Measurements from ENCODE around the gene MEA1.

MEA1 gene

DNA sequence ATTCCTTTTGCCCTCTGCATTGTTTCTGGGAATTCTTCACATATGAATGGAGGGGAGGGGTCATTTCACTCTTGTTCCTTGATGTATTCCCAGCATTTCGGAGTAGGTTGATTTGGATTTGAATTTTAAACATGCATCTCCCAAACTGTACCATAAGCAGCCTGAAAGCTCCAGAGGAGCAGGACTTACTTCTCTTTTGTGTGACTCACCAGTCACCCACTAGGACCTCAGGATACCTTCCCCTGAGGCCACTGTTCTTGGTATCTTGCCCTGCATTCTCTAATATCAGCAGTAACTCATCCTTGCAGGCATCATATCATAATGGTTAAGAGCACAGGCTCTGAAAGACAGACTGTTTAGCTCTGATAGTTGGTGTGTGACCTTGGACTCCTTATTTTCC, 44.8 kb upstream of the MEA1 start:
- DNase-seq (ENCODE audit: low spot score): no peak
- TF ChIP-seq, protein P1, sequence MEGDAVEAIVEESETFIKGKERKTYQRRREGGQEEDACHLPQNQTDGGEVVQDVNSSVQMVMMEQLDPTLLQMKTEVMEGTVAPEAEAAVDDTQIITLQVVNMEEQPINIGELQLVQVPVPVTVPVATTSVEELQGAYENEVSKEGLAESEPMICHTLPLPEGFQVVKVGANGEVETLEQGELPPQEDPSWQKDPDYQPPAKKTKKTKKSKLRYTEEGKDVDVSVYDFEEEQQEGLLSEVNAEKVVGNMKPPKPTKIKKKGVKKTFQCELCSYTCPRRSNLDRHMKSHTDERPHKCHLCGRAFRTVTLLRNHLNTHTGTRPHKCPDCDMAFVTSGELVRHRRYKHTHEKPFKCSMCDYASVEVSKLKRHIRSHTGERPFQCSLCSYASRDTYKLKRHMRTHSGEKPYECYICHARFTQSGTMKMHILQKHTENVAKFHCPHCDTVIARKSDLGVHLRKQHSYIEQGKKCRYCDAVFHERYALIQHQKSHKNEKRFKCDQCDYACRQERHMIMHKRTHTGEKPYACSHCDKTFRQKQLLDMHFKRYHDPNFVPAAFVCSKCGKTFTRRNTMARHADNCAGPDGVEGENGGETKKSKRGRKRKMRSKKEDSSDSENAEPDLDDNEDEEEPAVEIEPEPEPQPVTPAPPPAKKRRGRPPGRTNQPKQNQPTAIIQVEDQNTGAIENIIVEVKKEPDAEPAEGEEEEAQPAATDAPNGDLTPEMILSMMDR (IDR thresholded peaks at IDR 0.05; ENCODE audit: extremely low read depth, missing control alignments): no peak

DNA sequence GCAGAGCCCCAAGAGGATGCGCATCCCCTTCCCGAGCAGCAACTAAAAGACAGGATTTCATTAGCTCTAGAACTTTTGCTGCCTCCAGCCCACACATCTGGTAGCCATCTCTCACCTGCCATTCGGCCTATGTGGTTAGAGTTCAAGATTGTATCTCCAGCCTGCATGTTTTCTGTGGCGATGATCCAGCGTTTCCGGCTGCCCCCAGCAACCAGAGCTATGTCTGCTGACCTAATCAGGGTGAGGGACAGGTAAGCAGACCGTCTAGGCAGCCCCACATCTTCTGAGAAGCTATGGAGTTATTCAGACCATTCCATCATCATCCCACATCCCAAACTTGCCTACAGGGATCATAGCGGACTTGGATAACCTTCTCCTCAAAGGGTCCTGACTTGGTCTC, 42.2 kb upstream of the MEA1 start:
- no peak for DNase-seq (ENCODE audit: low spot score)
- TF ChIP-seq, protein P1 (IDR thresholded peaks at IDR 0.05; ENCODE audit: extremely low read depth, missing control alignments): no peak

DNA sequence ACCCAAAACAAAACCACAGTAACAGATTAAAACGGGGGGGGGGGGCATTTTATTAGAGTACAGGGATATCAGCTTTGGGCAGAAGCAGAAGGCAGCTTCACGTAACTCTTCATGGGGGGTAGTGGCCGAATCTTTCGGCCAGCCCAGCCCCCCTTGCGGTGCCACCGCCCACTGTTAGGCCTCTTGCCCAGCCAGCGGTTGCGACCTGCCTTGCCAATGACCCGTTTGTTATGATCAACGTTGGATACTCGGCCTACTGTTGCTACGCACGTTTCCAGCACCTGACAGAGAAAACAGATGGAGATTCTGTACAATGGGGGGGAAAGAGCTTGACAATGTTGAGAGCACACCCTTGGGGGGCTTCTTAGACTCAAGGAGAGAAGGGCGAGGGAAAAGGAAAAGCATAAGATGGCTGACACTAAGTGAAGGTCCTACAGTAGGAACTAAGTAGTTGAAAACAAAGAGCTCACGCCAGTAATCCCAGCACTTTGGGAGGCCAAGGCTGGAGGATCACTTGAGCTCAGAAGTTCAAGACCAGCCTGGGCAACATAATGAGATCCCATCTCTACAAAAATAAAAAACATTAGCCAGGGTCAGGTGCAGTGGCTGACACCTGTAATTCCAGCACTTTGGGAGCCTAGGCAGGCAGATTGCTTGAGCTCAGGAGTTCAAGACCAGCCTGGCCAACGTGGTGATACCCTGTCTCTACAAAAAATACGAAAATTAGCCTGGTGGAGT, 40.6 kb upstream of the MEA1 start:
- DNase-seq (ENCODE audit: low spot score): no peak
- TF ChIP-seq, protein P1 (IDR thresholded peaks at IDR 0.05; ENCODE audit: extremely low read depth, missing control alignments): no peak

DNA sequence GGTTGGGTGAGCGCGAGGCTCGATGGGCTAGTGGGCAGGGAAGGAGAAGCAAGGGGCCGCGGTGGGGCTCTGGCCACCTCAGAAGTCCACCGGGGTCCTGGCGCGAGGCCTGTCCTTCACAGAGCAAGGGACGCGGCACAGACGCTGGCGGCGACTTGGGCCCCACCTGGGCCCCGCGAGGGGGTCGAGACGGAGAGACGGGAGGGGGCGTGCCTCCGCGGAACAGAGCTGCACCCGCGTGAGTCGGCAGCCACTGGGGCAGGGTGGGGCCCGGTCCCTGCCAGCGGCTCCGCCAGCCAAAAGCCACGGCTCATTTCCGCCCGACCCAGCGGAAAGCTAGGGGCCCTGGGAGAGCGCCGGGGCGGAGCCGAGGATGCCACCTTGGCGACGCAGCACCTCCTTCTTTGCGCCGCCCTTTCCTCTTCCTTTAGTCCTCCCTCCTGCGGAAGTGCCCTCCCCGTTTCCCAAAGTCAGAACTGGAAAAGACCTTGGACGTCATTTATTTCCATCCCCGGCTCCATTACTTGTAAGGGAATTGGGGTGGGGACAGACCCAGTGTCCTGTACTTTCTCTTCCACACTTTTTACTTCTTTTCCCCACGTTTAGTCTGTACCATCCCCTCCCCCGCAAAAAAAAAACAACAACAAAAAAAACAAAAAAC, 39.9 kb upstream of the MEA1 start, which contains the start of gene CUL7:
Gene CUL7 (minus strand): TSS at position 307 of the 661 bp plus-strand sequence. CDS start 1,063 bp downstream, outside the sequence.
- peak; percentile 96 for DNase-seq (ENCODE audit: low spot score)
- TF ChIP-seq, protein P1 (IDR thresholded peaks at IDR 0.05; ENCODE audit: extremely low read depth, missing control alignments): no peak

DNA sequence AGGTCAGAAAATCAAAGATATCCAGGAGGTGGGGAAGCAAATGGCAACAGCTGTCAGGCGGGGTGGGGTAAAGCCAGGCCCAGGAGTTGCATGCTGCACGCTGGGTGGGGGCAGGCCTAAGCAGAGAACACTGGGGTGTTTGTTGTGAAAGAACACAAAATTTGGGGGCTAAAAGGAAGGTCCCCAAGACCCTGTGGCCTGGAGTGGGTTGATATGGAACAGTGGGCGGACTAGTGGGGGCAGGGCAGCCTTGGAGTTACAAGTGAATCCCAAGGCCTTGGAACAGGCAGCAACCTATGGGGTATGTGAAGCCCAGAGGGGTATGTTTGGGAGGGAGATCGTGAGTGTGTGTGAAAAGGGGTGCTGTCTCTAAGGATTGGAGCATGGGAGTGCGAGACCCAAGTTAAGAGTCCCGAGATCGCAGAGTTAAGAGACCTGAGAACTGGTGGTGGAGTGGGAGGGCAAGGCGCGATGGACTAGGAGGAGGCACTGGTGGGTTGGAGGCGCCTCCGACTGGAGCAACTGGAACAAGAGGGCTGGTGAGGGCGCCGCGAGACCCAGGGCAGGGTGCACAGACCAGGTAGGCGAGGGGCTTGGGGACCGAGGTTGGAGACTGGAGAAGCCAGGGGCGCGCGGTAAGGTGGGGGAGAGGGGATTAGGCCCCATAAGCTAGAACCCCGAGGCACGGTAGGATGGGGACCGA, 39.2 kb upstream of the MEA1 start:
- peak; percentile 41 for DNase-seq (ENCODE audit: low spot score)
- TF ChIP-seq, protein P1 (IDR thresholded peaks at IDR 0.05; ENCODE audit: extremely low read depth, missing control alignments): no peak

DNA sequence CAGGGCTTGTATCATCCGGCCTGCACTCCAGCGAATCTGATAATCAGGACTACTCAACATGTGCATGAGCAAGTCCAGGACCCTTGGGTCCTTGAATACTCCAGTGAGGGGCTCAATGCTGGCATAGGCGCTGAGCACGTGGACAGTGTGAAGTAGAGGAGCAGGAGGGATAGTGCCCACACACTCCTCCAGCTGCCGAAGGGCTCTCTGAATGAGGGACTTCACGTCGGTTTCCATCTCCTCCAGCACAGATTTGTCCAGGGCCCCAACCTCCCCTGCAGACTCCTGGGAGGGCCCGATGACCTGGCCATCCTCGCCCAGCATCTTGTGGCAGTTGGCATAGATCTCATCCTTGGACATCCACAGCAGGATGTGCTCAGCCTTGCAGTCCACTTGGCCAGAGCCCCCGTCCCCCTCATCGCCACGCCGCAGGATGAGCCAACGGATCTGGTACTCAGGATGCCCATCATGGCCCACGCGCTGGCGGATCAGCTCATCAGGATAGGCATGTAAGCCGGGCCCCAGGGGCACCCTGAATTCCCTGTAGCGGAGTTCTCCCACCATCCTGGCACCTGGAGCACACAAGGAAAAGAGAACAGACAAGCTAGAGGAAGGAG, 38.6 kb upstream of the MEA1 start:
- DNase-seq (ENCODE audit: low spot score): no peak
- TF ChIP-seq, protein P1 (IDR thresholded peaks at IDR 0.05; ENCODE audit: extremely low read depth, missing control alignments): no peak
